ENCODE results near the gene CCR5AS.
"Not testable (repeated sequence)": the region's sequence is repeated elsewhere in the genome, so short reads cannot be mapped to it uniquely, and the experiment has no call there.

CCR5AS gene

DNA sequence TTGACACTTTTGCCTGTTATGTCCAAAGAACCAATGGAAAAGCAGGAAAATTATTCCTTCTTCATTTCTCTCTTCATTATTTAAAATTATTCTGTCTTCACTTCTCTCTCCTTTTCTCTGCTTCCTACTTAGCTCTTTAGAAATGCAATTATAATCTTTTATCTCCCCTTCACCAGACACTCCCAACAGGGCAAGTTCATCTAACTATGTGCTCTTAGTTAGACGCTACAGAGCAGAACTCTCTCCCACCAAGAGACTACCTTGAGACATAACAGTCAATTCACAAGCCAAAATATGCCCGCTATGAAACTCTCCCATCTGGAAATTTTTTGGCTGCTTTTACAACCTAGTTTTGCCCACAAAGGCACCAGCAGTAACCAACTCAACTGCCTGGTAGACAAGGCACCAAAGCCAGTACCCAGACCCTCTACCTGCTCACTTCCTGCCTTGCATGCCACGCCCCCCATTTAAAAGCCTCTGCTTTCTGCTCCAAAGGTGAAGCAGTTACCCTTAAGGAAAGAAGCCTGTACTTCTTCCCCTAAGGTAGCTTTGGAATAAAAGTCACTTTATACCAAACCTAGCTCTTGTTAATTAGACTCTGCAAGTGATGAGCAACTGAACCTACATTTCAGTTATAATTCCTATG lies 28.3 kb upstream of the CCR5AS start:
- DNase-seq (ENCODE audit: extremely low spot score in 2 of 2) = no peak
- H3K27me3 ChIP-seq = no peaks in the 10 kb centered on the region
- H3K4me1 ChIP-seq = no peaks in the 10 kb centered on the region
- intact Hi-C loops (cut with DNase I) = no loop called here
- H3K4me3 ChIP-seq = no peak overlapping the region
- no peaks in the 10 kb centered on the region for H3K36me3 ChIP-seq
- no peaks in the 10 kb centered on the region for H3K9me3 ChIP-seq
- TF ChIP-seq POLR2A (IDR thresholded peaks at IDR 0.05) (no peak), POLR2AphosphoS5 (IDR thresholded peaks at IDR 0.05; ENCODE audit: insufficient read depth in 1 of 2, low read depth in 1 of 2) (no peak)
- TF ChIP-seq, protein P1, sequence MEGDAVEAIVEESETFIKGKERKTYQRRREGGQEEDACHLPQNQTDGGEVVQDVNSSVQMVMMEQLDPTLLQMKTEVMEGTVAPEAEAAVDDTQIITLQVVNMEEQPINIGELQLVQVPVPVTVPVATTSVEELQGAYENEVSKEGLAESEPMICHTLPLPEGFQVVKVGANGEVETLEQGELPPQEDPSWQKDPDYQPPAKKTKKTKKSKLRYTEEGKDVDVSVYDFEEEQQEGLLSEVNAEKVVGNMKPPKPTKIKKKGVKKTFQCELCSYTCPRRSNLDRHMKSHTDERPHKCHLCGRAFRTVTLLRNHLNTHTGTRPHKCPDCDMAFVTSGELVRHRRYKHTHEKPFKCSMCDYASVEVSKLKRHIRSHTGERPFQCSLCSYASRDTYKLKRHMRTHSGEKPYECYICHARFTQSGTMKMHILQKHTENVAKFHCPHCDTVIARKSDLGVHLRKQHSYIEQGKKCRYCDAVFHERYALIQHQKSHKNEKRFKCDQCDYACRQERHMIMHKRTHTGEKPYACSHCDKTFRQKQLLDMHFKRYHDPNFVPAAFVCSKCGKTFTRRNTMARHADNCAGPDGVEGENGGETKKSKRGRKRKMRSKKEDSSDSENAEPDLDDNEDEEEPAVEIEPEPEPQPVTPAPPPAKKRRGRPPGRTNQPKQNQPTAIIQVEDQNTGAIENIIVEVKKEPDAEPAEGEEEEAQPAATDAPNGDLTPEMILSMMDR (IDR thresholded peaks at IDR 0.05) = no peak
- no peak overlapping the region for H3K27ac ChIP-seq

DNA sequence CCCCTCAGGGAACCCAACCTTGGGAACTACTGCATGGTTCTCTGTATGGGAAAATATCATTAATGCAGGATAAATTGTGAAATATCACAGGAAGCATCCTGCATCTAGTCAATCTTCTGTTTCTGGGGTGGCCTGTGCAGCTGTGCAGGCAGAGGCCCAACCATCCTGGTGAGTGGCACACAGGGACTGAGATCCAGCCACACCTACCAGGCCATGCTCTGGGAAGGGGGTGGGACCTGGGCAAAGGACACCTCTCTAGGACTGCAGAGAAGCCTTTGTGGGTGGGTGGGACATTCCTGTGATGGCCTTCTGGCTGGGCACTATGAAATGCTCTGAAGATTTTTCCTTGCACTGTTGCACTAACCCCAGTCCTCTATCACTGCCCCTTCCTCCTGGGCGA lies 27.0 kb upstream of the CCR5AS start:
- intact Hi-C loops (cut with DNase I) = no loop called here
- Histone ChIP-seq H3K27ac (no peak overlapping the region), H3K9me3 (no peaks in the 10 kb centered on the region), H3K36me3 (no peaks in the 10 kb centered on the region), H3K27me3 (no peaks in the 10 kb centered on the region), H3K4me3 (no peak overlapping the region), H3K4me1 (no peaks in the 10 kb centered on the region)
- no peak for DNase-seq (ENCODE audit: extremely low spot score in 2 of 2)
- TF ChIP-seq POLR2AphosphoS5 (IDR thresholded peaks at IDR 0.05; ENCODE audit: insufficient read depth in 1 of 2, low read depth in 1 of 2) = no peak
- TF ChIP-seq, protein P1 (IDR thresholded peaks at IDR 0.05) = no peak
- TF ChIP-seq POLR2A (IDR thresholded peaks at IDR 0.05) = no peak

DNA sequence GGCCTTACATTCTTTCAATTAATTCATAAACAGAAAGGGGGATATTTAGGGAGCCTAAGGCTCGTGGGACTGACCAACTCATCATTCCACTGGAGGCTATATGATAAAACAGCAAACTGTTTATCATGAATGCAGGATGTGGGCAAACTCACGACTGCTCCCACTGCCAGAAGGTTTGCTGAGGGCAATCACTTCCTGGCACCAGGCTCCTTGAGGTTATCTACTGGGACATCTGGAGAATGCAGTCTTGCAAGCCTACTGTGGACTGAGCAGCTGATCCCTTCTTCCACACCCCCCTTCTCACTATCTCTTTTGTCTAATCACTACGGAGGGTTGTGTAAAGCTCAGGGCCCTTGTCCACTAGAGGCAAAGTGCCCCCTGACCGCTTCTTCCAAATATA lies 26.3 kb upstream of the CCR5AS start:
- H3K36me3 ChIP-seq; H3K27me3 ChIP-seq; intact Hi-C loops (cut with DNase I); H3K4me3 ChIP-seq; H3K4me1 ChIP-seq; H3K9me3 ChIP-seq; H3K27ac ChIP-seq; DNase-seq (ENCODE audit: extremely low spot score in 2 of 2): not testable (repeated sequence)

DNA sequence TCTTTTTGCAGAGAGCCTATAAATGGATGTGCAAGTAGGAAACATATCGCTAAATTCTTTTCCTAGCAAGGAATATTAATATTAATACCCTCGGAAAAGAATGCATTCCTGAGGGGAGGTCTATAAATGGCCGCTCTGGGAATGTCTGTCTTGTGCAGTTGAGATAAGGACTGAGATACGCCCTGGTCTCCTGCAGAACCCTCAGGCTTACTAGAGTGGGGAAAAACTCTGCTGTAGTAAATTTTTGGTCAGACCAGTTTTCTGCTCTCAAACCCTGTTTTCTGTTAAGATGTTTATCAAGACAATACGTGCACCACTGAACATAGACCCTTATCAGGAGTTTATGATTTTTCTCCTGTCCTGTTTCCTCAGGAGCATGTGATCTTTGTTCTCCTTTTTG lies 25.0 kb upstream of the CCR5AS start:
- H3K4me3 ChIP-seq; H3K27me3 ChIP-seq; H3K36me3 ChIP-seq; H3K4me1 ChIP-seq; DNase-seq (ENCODE audit: extremely low spot score in 2 of 2); H3K9me3 ChIP-seq; H3K27ac ChIP-seq; intact Hi-C loops (cut with DNase I): not testable (repeated sequence)

DNA sequence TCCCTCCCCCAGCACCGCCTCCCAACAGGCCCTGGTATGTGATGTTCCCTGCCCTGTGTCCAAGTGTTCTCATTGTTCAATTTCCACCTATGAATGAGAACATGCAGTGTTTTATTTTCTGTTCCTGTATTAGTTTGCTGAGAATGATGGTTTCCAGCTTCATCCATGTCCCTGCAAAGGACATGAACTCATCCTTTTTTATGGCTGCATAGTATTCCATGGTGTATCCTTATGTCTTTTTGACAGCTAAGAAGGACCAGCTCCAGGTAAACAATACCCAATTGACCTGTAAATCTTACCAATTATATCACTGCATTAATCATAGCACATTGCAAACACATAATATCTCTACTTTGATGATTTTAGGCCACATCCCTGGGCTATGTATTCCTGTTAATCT lies 24.0 kb upstream of the CCR5AS start:
- H3K27ac ChIP-seq; H3K9me3 ChIP-seq; intact Hi-C loops (cut with DNase I); H3K36me3 ChIP-seq; H3K4me3 ChIP-seq; H3K4me1 ChIP-seq; H3K27me3 ChIP-seq; DNase-seq (ENCODE audit: extremely low spot score in 2 of 2): not testable (repeated sequence)

DNA sequence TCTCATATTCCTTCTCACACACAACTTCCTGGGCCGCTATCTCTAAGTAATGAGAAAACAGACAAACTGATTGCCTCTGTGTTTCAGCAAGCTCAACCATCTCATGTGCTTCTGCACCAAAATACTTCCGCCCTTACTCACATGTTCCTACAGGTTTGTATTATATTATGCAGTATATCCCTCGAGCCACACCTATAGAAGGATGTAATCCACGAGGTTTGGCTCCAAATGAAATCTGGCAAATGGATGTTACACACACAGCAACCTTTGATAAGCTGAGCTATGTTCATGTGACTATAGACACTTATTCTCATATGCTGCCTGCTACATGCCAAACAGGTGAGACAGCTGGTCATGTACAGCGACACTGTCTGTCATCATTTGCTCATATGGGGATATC lies 22.8 kb upstream of the CCR5AS start:
- TF ChIP-seq POLR2AphosphoS5 (IDR thresholded peaks at IDR 0.05; ENCODE audit: insufficient read depth in 1 of 2, low read depth in 1 of 2) (peak in 1 of 2 donors; percentile 51), POLR2A (IDR thresholded peaks at IDR 0.05) (no peak)
- TF ChIP-seq, protein P1 (IDR thresholded peaks at IDR 0.05) = no peak
- H3K4me1 ChIP-seq = no peaks in the 10 kb centered on the region
- H3K36me3 ChIP-seq = no peaks in the 10 kb centered on the region
- H3K4me3 ChIP-seq = no peak overlapping the region
- H3K27ac ChIP-seq = no peak overlapping the region
- no peaks in the 10 kb centered on the region for H3K27me3 ChIP-seq
- intact Hi-C loops (cut with DNase I) = no loop called here
- no peak for DNase-seq (ENCODE audit: extremely low spot score in 2 of 2)
- no peaks in the 10 kb centered on the region for H3K9me3 ChIP-seq

DNA sequence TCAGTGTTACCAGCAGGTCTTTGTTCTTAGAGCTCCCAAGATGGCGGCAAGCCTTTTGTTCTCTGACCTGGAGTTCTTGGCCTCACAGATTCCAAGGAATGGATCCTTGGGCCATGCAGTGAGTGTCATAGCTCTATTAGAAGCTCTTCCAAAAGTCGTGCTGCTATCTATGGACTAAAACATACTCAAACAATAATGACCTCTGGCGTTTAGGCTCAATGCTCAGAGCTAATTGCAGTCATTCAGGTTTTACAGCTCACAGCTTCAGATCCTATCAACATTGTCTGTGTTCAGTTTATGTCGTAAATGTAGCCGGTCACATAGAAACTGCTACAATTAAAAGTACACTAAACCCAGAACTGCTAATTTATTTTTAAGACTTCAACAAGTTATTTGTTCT lies 22.4 kb upstream of the CCR5AS start:
- Histone ChIP-seq H3K9me3 (no peaks in the 10 kb centered on the region), H3K27ac (no peak overlapping the region), H3K4me1 (no peaks in the 10 kb centered on the region), H3K27me3 (no peaks in the 10 kb centered on the region), H3K4me3 (no peak overlapping the region), H3K36me3 (no peaks in the 10 kb centered on the region)
- no peak for TF ChIP-seq POLR2A (IDR thresholded peaks at IDR 0.05)
- TF ChIP-seq, protein P1 (IDR thresholded peaks at IDR 0.05) = no peak
- TF ChIP-seq POLR2AphosphoS5 (IDR thresholded peaks at IDR 0.05; ENCODE audit: insufficient read depth in 1 of 2, low read depth in 1 of 2) = no peak
- no peak for DNase-seq (ENCODE audit: extremely low spot score in 2 of 2)
- intact Hi-C loops (cut with DNase I) = no loop called here

Measured in vagina (tissue), 2 donors.